SIG-M5 (cell line): ENCODE measurements around the gene FRMPD1.

Experiments
- DNase-seq: peaks from one replicate; lab custom pipeline; 2025; lab: John Stamatoyannopoulos, UW

FRMPD1 gene

GRCh38 chr9:37682951-37683350, 32.2 kb downstream of the FRMPD1 start:
- no peak for DNase-seq

DNA sequence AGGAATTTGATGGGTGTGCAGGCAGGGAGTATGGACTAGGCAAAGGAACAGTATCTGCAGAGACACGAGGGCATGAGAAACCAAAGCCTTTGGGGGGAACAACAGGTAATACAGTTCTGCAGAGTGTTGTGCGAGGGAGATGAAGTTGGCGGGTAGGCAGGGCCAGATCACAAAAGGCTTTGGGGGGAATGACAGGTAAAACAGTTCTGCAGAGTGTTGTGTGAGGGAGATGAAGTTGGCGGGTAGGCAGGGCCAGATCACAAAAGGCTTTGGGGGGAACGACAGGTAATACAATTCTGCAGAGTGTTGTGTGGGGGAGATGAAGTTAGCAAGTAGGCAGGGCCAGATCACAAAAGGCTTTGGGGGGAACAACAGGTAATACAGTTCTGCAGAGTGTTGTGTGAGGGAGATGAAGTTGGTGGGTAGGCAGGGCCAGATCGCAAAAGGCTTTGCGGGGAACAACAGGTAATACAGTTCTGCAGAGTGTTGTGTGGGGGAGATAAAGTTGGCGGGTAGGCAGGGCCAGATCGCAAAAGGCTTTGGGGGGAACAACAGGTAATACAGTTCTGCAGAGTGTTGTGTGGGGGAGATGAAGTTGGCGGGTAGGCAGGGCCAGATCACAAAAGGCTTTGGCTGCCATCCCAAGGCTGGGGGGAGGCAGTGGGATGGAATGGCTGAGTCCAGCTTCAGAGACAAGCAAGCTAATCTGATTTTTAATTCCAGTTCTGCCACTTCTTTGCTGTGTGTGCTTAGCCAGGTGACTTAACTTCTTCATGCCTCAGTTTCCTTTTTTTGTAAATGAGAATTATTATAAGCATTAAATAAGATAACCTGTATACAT, 33.0 kb downstream of the FRMPD1 start:
- DNase-seq, result no peak

GRCh38 chr9:37692622-37693221, 42.0 kb downstream of the FRMPD1 start:
- DNase-seq, result no peak

DNA sequence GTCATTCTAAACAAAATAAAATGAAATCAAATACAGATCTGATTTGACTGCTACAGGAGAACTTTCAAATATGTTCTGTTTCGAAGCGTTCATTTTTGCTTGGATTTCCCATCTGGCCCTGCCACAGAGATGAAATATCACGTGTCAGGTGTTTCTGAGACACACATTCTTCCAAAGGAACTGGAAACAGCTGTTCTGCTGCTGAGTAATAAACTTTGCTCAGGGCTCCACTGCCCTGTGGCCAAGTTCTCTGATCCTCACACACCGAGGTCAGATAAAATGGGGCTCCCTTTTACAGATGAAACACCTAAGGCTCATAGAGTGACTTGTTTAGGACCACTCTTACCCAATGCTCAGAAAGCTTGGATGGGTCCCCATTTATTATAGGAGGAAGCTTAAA, 42.5 kb downstream of the FRMPD1 start:
- no peak for DNase-seq

DNA sequence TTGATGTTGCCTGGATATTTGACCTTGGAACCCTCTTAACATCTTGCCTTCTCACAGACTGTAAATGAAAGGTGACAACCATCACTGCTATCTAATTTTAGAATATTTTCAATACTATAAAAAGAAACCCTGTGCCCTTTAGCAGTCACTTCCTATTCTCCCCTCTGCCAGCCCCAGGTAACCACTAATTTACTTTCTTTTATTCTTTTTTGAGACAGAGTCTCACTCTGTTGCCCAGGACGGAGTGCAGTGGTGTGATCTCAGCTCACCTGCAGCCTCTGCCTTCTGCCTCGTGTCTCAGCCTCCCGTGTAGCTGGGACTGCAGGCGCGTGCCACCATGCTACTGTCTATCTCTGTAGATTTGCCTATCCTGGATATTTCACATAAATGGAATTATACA, 43.6 kb downstream of the FRMPD1 start:
- no peak for DNase-seq

DNA sequence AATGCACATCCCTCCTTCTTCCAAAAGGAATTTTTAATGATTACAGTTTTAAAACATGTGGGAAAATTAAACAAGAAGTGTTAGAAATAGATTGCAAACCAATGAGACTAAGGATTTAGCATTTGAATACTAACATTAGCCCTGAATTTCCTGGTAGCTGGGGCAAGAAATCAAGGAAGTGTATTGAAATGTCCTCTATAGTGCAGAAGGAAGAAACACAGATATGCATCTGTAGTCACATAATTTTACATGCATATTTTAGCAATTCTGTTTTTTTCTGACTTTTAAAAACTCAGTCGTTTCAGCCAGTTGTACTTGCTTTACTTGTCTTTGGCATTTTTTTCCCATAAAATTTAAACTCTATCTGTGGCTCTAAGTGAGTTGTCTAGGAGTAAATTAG, 45.8 kb downstream of the FRMPD1 start:
- no peak for DNase-seq

GRCh38 chr9:37700131-37700530, 49.4 kb downstream of the FRMPD1 start:
- no peak for DNase-seq

- DNase-seq, result no peak
Observed at GRCh38 chr9:37700900-37701299, 50.1 kb downstream of the FRMPD1 start.

DNA sequence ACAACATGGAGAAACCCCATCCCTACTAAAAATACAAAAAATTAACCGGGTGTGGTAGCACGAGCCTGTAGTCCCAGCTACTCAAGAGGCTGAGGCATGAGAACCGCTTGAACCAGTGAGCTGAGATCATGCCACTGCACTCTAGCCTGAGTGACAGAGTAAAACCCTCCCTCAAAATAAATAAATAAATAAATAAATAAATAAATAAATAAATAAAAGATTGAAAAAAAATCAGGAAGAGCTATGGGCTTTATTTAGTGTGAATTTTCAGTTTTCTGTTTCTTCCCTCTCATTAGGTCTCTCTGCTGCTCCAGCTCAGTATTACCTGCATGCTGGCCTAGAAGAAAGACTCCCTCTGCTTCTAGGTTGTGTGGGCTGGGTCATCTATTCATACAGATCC, 55.0 kb downstream of the FRMPD1 start:
- DNase-seq, result no peak

DNA sequence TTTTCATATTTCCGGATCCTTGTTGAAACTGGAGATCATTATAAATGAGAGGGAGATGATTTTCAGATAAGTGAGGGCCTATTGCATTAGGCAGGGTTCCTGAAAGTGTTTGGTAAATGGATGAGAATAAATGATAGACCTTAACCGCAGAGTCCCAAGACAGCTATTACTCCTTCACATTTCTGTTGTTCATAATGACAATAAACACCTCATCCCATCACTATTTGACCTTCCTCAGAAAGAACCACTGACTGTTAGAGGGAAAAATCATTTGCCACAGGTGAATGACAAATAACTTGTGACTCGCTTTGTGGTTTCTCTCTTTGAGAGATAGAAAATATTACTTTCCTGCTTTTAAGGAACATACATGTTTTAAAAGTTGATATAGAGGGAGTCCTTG, 55.5 kb downstream of the FRMPD1 start:
- DNase-seq, result no peak

DNA sequence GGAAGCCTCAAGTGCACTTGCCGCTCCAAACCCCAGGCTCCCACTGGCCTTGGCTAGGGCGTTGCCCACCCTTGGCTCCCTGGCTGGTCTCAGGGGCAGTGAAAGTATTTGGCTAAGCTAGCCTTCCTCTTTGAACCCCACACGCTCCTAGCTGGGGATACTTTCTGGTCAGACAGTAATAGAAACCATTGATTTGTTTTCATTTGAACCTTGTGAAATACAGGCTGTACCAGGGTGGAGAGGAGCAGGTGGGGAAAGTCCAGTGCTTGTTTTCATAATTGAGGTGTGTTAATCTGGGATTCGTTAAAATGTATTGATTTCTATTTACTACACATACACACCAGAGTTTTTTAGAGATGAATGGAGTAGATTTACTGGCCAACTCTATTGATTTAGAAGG, 57.0 kb downstream of the FRMPD1 start:
- no peak for DNase-seq

DNA sequence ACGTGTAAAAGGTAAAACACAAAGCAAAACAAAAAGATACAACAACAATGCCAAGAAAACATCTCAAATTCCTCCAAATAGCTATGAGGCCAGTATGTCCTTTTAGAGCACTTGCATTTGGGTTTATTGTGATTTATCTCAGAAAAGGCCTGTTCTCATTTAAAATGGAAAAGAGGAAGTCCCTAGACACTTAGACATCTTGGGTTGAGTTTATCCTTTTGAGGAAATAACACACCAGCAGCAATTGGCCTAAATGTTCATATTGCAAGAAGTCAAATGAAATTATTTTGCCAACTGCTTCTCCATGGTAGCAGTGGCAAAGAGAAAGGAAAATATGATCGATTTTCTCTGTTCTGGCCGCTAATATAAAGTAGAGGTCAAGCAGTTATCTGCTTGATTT, 59.3 kb downstream of the FRMPD1 start:
- no peak for DNase-seq

DNA sequence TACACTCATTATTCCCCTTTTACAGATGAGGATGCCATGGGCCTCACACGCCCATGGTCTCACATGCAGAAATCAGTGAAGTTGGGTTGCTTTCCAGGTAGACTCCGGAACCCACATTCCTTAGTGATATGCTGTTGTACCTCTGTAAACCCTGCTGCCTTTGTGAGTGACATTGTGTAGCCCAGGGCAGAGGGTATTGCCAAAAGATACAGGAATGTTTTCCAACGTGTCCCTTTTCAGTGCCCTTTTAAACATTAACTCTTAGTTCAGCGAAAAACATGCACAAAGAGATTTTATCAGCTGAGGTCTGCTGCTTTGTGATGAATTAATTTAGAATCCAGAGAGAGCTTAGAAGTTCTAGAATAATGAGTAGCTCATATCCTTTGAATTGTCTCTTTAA, 64.5 kb downstream of the FRMPD1 start:
- DNase-seq, result no peak

DNA sequence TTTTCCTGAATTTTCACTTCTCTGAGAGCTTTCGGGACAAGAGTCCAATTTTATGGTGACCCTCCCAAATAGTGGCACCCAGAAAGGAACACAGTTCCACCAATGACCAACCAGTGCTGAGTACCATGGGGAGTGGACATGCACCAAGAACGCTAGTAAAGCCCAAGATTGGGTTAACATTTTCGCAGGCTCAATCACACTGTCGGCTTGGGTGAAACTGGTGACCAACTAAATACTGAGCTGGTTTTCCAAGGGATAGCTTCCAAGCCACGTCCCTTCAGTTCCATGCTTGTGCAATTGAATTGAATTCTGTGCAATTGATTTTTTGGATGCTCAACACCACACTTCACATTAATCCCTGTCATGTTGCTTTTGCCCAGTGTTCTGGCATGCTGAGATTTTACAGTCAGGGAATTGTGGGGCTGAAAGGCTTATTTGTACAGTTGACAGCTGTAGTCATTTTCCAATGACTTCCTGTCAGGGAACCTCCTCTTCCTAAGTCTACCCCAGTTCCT, 65.3 kb downstream of the FRMPD1 start:
- no peak for DNase-seq

DNA sequence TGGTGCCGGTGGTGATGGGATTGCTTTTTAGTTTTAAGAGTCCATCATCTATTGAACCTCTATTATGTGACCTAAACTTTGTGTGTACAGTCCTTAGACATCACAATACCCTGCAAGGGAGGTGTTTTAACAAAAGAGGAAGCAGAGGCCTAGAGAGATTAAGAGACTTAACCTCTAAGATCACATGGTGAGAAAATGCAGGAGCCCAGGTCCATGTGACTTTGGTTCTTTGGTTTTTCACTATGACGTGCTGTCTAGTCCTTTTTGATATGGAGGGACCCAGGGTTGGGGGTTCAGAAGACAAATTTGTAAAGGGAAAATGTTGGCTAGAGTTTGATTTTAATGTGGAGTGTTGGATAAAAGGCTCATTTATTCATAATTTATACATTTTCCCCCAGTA, 68.8 kb downstream of the FRMPD1 start:
- no peak for DNase-seq

DNA sequence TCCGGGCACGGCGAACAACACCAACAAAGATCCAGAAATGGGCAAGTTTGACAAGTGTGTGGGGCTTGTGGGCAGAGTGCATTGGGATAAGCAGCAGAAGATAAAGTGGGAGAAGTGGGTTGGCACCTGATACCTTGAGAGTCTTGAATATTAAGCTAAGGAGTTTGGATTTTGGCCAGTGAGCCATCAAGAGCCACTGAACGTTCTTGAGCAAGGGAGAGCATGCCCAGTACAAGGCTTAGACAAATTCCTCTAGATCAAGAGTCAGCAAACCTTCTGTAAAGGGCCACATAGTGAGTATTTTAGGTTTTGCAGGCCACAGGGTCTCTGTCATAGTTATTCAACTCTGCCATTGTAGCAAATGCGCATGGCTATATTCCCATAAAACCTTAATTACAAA, 76.3 kb downstream of the FRMPD1 start:
- DNase-seq, result no peak

GRCh38 chr9:37729499-37729898, 78.7 kb downstream of the FRMPD1 start:
- no peak for DNase-seq

DNA sequence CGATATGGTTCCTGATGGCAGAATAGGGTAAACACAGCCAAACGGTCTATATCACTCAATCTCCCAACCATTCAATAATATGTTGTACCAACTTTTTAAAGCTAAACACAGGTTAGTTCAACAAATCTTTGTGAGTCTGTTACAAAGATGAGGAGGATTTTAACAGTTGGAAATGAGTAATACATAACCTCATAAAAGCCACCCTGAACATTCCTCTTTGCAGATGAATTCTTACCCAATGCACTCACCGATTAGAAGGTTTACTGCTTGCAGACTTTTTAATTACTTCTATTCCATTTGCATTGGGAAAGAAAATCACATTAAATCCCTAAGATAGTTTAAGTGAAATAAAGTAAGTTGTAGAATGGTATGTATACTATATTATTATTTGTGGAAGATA, 79.5 kb downstream of the FRMPD1 start:
- no peak for DNase-seq

DNA sequence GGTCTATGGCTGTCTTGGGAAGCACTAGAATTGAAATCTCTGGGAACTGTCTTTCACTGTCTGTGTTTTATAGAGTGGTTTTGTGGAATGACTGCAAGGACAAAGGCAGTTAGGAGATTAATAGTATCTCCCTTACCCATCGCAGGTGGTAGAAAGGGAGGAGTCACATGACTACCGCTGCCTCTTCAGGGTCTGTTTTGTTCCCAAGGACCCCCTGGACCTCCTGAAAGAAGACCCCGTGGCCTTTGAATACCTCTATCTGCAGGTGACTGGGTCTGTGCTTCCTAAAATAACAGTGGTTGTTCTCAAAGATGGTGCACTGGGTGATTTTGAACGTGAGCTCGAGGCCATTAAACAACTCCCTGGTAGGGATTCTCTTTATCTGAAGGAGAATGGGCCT, 80.1 kb downstream of the FRMPD1 start:
- no peak for DNase-seq

DNA sequence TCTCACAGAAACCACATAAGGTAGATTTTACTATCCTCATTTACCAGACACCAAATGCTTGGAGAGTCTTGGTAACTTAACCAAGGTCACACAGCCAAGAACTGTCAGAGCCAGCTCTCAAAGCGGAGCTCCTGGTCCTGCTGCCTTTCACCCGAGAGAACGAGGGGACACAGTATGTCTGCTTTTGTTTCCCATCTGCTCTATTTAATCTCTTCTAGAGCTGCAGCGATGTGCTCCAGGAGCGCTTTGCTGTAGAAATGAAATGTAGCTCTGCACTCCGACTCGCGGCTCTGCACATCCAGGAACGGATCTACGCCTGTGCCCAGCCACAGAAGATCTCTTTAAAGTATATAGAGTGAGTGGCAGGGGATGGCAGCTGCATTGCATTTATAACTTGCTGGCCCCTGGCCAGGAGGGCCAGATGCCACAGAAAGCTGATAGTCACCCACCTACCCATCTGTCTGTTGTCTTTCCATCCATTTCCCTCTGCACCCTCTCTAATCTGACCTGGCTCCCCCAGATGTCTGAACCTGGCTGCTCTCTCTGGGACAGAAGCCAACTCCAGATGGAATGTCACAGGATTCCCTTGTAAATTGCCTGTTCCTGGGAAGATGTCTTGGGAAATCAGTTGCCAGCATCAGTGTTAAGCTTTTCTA, 81.5 kb downstream of the FRMPD1 start:
- DNase-seq, result no peak

DNA sequence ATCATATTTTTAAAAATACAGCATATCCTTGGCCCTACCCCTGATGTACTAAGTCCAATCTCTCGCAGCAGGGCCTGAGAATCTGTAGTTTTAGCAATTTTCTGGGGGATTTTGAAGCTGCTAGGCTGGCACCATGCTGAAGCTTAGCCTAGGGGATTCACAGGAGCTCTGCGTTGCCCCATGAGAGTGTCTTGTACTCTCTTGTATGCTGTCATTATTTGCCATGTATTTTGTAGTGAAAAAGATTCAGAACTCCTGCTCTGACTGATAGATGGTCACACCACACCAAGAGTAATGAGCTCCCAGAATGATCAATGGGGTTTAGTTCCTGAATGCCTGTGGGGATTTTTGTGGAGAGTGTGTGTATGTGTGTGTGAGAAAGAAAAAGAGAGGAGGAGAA, 82.2 kb downstream of the FRMPD1 start:
- no peak for DNase-seq

GRCh38 chr9:37739222-37739621, 88.5 kb downstream of the FRMPD1 start:
- no peak for DNase-seq

DNA sequence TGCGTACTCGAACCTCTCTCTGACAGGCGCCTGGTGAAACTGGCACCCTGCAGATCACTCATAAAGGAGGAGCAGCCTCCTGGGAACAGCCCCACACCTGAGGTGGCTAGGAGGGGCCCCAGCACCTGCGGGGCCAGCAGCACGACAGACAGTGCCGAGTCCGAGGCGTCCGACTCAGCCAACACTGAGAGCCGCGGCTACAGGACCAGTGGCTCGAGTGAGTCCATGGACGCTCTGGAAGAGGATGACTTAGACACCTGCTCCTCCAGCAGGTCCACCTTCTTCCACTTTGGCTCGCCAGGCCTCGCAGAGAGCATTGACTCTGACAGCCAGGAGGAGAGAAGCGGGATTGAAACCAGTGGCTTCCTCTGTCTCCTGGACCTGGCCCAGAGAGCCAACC, 89.4 kb downstream of the FRMPD1 start:
- no peak for DNase-seq
